Tibial nerve (tissue), 4 donors: ENCODE results near the gene FIG4. TPM values are rescaled to one million over a fixed set of nuclear protein-coding genes. Genes with fewer than 3 reads are reported as not detected.
A peak's percentile ranks its signal among the peaks of the same experiment; 100 is the strongest.
"Not testable (repeated sequence)": the region's sequence is repeated elsewhere in the genome, so short reads cannot be mapped to it uniquely, and the experiment has no call there.

ENCODE experiments used
- DNase-seq, 2 donors: peaks; one replicate each; pipeline ENCODE4 v3.0.0-alpha.2; 2019; ENCODE audit warnings: low spot score in 2 of 2
- H3K27ac ChIP-seq, 4 donors: fragments of 200-600 bp; sonication (generic) in 3 of 4; one replicate each; pipeline ENCODE4 v1.5.1; 2017 to 2019; ENCODE audit warnings: mild to moderate bottlenecking in 1 of 4
- H3K27me3 ChIP-seq, 2 donors: fragments of 200-600 bp; sonication (generic) in 1 of 2; one replicate each; pipeline versions ENCODE4 v1.5.1 to v1.6.0; 2017 to 2019
- H3K36me3 ChIP-seq, 3 donors: fragments of 200-600 bp; sonication (generic); one replicate each; pipeline ENCODE4 v1.5.1; 2018 to 2019
- H3K4me1 ChIP-seq, 4 donors: fragments of 200-600 bp; sonication (generic) in 3 of 4; one replicate each; pipeline ENCODE4 v1.5.1; 2017 to 2019
- H3K4me3 ChIP-seq, 4 donors: fragments of 200-600 bp; sonication (generic) in 3 of 4; one replicate each; pipeline ENCODE4 v1.5.1; 2017 to 2019; ENCODE audit warnings: mild to moderate bottlenecking in 1 of 4, moderate library complexity in 1 of 4
- H3K9me3 ChIP-seq, 4 donors: fragments of 200-600 bp; sonication (generic) in 3 of 4; one replicate each; pipeline ENCODE4 v1.5.1; 2017 to 2019
- CTCF ChIP-seq, 5 experiments: fragments of 200-600 bp in 3 of 5; fragments of 450-650 bp in 2 of 5; sonication (generic) in 3 of 5; IDR thresholded peaks; one replicate each; pipeline ENCODE4 v1.5.1; 2016 to 2019; ENCODE audit warnings: antibody characterized with exemption in 5 of 5, mild to moderate bottlenecking in 3 of 5, moderate library complexity in 2 of 5
- EP300 ChIP-seq, 2 donors: sonication (generic); formaldehyde crosslinking; IDR thresholded peaks; one replicate each; pipeline ENCODE4 v1.6.1; 2017; ENCODE audit warnings: antibody characterized with exemption in 2 of 2, mild to moderate bottlenecking in 1 of 2
- POLR2A ChIP-seq, 2 donors: fragments of 450-650 bp; IDR thresholded peaks; one replicate each; pipeline ENCODE4 v1.6.1; 2017; ENCODE audit warnings: antibody characterized with exemption in 2 of 2, mild to moderate bottlenecking in 2 of 2, moderate library complexity in 2 of 2
- WGBS, 2 donors: methylation state at CpG; one replicate each; pipeline ENCODE4 v1.1.5; 2018; 5-methylcytosine and 5-hydroxymethylcytosine counted together
- total RNA-seq, 4 donors: library from RNA; depleted of rRNA; stranded (reverse); fragments of >200 nt; gene quantifications; one replicate each; pipeline ENCODE4 v1.1.0, GENCODE V29; 2016

FIG4 gene
- total RNA-seq, 4 donors from 2014 or later = 11.4 to 42.9 (median 21.6) TPM

GRCh38 chr6:109701221-109701620 is 10.1 kb downstream of the FIG4 start:
- Histone ChIP-seq H3K27me3 (no peaks in the 10 kb centered on the region), H3K9me3 (peaks cover 0 to 4% (median 0%) of the 10 kb centered on the region in 4 donors), H3K27ac (no peak overlapping the region), H3K4me1 (peaks cover 0 to 20% (median 4%) of the 10 kb centered on the region in 4 donors), H3K36me3 (peaks cover 0 to under 1% (median 0%) of the 10 kb centered on the region in 3 donors), H3K4me3 (no peak overlapping the region)
- TF ChIP-seq CTCF (IDR thresholded peaks at IDR 0.05) (no peak), POLR2A (IDR thresholded peaks at IDR 0.05) (no peak), EP300 (IDR thresholded peaks at IDR 0.05) (no peak)
- WGBS, 2 donors = 82 to 89% methylated on average over 4 of the region's 4 CpGs
- no peak for DNase-seq

- H3K27ac ChIP-seq = no peak overlapping the region
- H3K4me3 ChIP-seq = no peak overlapping the region
- no peaks in the 10 kb centered on the region for H3K36me3 ChIP-seq
- no peaks in the 10 kb centered on the region for H3K27me3 ChIP-seq
- H3K4me1 ChIP-seq = peaks cover 0 to 25% (median 4%) of the 10 kb centered on the region in 4 donors
- WGBS, 2 donors = 74 to 81% methylated on average over 2 of the region's 2 CpGs
- no peak for DNase-seq
- TF ChIP-seq EP300 (IDR thresholded peaks at IDR 0.05) = no peak
- no peak for TF ChIP-seq POLR2A (IDR thresholded peaks at IDR 0.05)
- TF ChIP-seq CTCF (IDR thresholded peaks at IDR 0.05) = no peak
- no peaks in the 10 kb centered on the region for H3K9me3 ChIP-seq
Observed at GRCh38 chr6:109701774-109702173, 10.7 kb downstream of the FIG4 start.

- H3K27me3 ChIP-seq = no peaks in the 10 kb centered on the region
Observed at GRCh38 chr6:109702791-109703190, 11.7 kb downstream of the FIG4 start.

GRCh38 chr6:109705258-109705657 is 14.2 kb downstream of the FIG4 start:
- TF ChIP-seq CTCF (IDR thresholded peaks at IDR 0.05) = peak; percentile 91 to 96 (median 94)
- TF ChIP-seq POLR2A (IDR thresholded peaks at IDR 0.05) = no peak
- H3K36me3 ChIP-seq = peaks cover 0 to 4% (median 0%) of the 10 kb centered on the region in 3 donors
- H3K4me3 ChIP-seq = no peak overlapping the region
- peaks cover 0 to 9% (median 0%) of the 10 kb centered on the region in 4 donors for H3K9me3 ChIP-seq
- H3K27me3 ChIP-seq = no peaks in the 10 kb centered on the region
- peak; percentile 65 to 83 for DNase-seq
- H3K4me1 ChIP-seq = peaks cover 0 to 25% (median 4%) of the 10 kb centered on the region in 4 donors
- WGBS, 2 donors = 15 to 16% methylated on average over 7 of the region's 7 CpGs
- no peak overlapping the region for H3K27ac ChIP-seq

More at GRCh38 chr6:109702791-109703190, 11.7 kb downstream of the FIG4 start:
- WGBS, 2 donors = 54 to 61% methylated on average over 4 of the region's 4 CpGs
- no peaks in the 10 kb centered on the region for H3K36me3 ChIP-seq
- H3K4me3 ChIP-seq = no peak overlapping the region
- H3K9me3 ChIP-seq = no peaks in the 10 kb centered on the region
- no peak for DNase-seq
- H3K27ac ChIP-seq = no peak overlapping the region
- H3K4me1 ChIP-seq = peaks cover 0 to 25% (median 4%) of the 10 kb centered on the region in 4 donors
- TF ChIP-seq CTCF (IDR thresholded peaks at IDR 0.05) (no peak), POLR2A (IDR thresholded peaks at IDR 0.05) (no peak), EP300 (IDR thresholded peaks at IDR 0.05) (no peak)

GRCh38 chr6:109706513-109706912 is 15.4 kb downstream of the FIG4 start:
- Histone ChIP-seq H3K4me1 (peaks cover 0 to 23% (median 4%) of the 10 kb centered on the region in 4 donors), H3K4me3 (no peak overlapping the region), H3K27me3 (no peaks in the 10 kb centered on the region), H3K9me3 (peaks cover 0 to 9% (median 0%) of the 10 kb centered on the region in 4 donors), H3K36me3 (peaks cover 0 to 4% (median 0%) of the 10 kb centered on the region in 3 donors), H3K27ac (no peak overlapping the region)
- WGBS, 2 donors = 36 to 74% methylated on average over 6 of the region's 6 CpGs
- DNase-seq = no peak
- TF ChIP-seq POLR2A (IDR thresholded peaks at IDR 0.05) (no peak), EP300 (IDR thresholded peaks at IDR 0.05) (no peak), CTCF (IDR thresholded peaks at IDR 0.05) (no peak)

- H3K4me3 ChIP-seq, H3K27me3 ChIP-seq, DNase-seq, H3K27ac ChIP-seq, H3K9me3 ChIP-seq, H3K36me3 ChIP-seq: not testable (repeated sequence)
- WGBS, 2 donors = 92 to 94% methylated on average over 2 of the region's 2 CpGs
- H3K4me1 ChIP-seq = peaks cover 0 to 15% (median 4%) of the 10 kb centered on the region in 4 donors
Observed at GRCh38 chr6:109708099-109708498, 17.0 kb downstream of the FIG4 start.
